PC-9 (cell line): ENCODE measurements around the gene PPP1CB.

Source experiments
- EZH2 ChIP-seq: fragments of 200-600 bp; sonication (generic); IDR thresholded peaks from 2 replicates; pipeline ENCODE4 v1.8.0; 2017; ENCODE audit warnings: antibody characterized with exemption, low read depth
- TF ChIP-seq, protein P1 (sequence below): fragments of 200-600 bp; sonication (generic); conservative IDR thresholded peaks from 2 replicates; pipeline ENCODE4 v1.6.1; 2017; ENCODE audit warnings: mixed run types, antibody characterized with exemption, mild to moderate bottlenecking, moderate library complexity

DNA sequence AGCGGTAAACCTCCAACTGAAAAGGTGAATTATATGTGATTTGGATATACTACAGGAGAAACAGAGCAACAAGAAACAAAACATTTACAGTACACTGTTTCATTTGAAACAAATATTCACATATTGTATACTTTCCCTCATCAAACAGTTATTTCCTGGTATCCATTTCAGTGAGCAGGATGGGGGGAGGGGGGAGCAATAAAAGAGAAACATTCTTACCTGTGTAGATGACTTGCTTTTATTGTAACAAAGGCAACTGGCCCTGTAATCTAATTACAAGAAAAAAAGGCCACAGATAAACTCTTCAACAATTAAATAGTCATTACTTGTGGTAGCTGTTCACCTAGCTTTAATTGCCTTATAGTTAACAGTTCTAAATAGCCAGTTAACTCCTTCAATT is 3.9 kb upstream of the PPP1CB start:
- TF ChIP-seq, protein P1, sequence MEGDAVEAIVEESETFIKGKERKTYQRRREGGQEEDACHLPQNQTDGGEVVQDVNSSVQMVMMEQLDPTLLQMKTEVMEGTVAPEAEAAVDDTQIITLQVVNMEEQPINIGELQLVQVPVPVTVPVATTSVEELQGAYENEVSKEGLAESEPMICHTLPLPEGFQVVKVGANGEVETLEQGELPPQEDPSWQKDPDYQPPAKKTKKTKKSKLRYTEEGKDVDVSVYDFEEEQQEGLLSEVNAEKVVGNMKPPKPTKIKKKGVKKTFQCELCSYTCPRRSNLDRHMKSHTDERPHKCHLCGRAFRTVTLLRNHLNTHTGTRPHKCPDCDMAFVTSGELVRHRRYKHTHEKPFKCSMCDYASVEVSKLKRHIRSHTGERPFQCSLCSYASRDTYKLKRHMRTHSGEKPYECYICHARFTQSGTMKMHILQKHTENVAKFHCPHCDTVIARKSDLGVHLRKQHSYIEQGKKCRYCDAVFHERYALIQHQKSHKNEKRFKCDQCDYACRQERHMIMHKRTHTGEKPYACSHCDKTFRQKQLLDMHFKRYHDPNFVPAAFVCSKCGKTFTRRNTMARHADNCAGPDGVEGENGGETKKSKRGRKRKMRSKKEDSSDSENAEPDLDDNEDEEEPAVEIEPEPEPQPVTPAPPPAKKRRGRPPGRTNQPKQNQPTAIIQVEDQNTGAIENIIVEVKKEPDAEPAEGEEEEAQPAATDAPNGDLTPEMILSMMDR = no peak
- TF ChIP-seq EZH2 = no peak
